Measurements from ENCODE around the gene PLAC8. TPM values are rescaled to one million over a fixed set of nuclear protein-coding genes. Genes with fewer than 3 reads are reported as not detected.
A peak's percentile ranks its signal among the peaks of the same experiment; 100 is the strongest.

PLAC8 gene
- total RNA-seq, 4 donors from 2014 or later: 27.3 to 569 (median 401) TPM

DNA sequence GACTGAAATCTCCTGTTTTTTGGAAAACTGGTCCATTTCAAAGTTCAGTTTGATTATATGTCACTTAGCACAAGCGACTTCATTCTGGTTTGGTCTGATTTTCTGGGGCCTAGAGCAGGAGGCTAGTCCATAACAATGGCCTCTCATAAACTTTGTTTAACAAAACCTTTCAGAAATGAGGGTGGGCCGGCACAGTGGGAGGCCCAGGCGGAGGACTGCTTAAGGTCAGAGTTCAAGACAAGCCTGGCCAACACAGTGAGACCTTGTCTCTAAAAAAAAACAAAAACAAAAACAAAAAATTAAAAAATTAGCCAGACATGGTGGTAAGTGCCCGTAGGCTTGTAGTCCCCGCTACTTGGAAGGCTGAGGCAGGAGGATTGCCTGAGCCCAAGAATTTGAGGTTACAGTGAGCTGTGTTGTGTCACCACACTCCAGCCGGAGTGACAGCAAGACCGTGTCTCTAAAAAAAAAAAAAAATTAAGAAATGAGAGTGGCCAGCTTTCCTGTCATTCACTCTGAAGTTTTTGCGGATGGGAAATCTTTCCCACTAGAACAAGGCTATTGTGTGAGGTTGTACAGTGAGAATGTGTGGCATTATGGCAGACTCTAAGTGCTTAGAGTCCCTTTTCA, 1.2 kb upstream of the PLAC8 start:
- in situ Hi-C loops (cut with MboI; ENCODE audit: low pct_ligation_motif_present in 1 of 4, low pct_unique_long_range_greater_than_20kb in 1 of 4, low sequenced_read_pairs in 3 of 4) (loop anchor here in 1 of 4 donors (25.0 kb wide), 1 partner anchor 522 kb away; no protein-coding TSS in a partner anchor), intact Hi-C loops (cut with DNase I; ENCODE audit: low total_unique reads) (no loop called here)
- DNase-seq: no peak
- TF ChIP-seq, protein P1, sequence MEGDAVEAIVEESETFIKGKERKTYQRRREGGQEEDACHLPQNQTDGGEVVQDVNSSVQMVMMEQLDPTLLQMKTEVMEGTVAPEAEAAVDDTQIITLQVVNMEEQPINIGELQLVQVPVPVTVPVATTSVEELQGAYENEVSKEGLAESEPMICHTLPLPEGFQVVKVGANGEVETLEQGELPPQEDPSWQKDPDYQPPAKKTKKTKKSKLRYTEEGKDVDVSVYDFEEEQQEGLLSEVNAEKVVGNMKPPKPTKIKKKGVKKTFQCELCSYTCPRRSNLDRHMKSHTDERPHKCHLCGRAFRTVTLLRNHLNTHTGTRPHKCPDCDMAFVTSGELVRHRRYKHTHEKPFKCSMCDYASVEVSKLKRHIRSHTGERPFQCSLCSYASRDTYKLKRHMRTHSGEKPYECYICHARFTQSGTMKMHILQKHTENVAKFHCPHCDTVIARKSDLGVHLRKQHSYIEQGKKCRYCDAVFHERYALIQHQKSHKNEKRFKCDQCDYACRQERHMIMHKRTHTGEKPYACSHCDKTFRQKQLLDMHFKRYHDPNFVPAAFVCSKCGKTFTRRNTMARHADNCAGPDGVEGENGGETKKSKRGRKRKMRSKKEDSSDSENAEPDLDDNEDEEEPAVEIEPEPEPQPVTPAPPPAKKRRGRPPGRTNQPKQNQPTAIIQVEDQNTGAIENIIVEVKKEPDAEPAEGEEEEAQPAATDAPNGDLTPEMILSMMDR (IDR thresholded peaks at IDR 0.05): no peak
- TF ChIP-seq EP300 (IDR thresholded peaks at IDR 0.05; ENCODE audit: low read depth) (no peak), POLR2A (IDR thresholded peaks at IDR 0.05) (no peak)
- no peaks in the 10 kb centered on the region for H3K36me3 ChIP-seq
- no peak overlapping the region for H3K4me3 ChIP-seq
- H3K27ac ChIP-seq: peak overlapping the region in 2 of 4 donors; percentile 59 to 87
- H3K27me3 ChIP-seq: no peaks in the 10 kb centered on the region
- H3K9me3 ChIP-seq: no peaks in the 10 kb centered on the region
- peaks cover 0 to 24% (median 14%) of the 10 kb centered on the region in 4 donors for H3K4me1 ChIP-seq
- WGBS, 2 donors (ENCODE audit: low coverage in 1 of 2): 78 to 89% methylated on average over 6 to 8 of the region's 8 CpGs

GRCh38 chr4:83115000-83115399, 471 bp upstream of the PLAC8 start:
- no peak for DNase-seq
- in situ Hi-C loops (cut with MboI; ENCODE audit: low pct_ligation_motif_present in 1 of 4, low pct_unique_long_range_greater_than_20kb in 1 of 4, low sequenced_read_pairs in 3 of 4): loop anchor here in 1 of 4 donors (25.0 kb wide), 1 partner anchor 522 kb away; no protein-coding TSS in a partner anchor

DNA sequence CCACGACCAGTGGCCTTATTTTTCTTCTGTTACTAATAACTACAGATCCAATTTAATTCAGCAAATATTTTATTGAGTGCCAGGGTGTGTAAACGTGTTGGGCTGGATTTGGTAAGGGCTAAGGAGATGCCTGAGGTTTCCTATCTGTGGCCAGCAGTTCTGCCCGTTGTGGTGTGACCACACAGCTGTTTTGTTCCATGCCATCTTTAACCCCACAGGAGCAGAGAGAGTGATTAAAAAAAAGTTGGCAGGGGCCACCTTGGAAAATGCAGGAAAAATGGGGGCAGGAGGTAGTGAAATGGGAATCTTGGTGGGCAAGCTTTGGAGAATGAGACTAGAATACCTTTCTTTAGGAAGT, 1.1 kb downstream of the PLAC8 start:
- intact Hi-C loops (cut with DNase I; ENCODE audit: low total_unique reads) (no loop called here), in situ Hi-C loops (cut with MboI; ENCODE audit: low pct_ligation_motif_present in 1 of 4, low pct_unique_long_range_greater_than_20kb in 1 of 4, low sequenced_read_pairs in 3 of 4) (loop anchor here in 1 of 4 donors (25.0 kb wide), 1 partner anchor 524 kb away; no protein-coding TSS in a partner anchor)
- H3K4me1 ChIP-seq: peaks cover 0 to 42% (median 27%) of the 10 kb centered on the region in 4 donors
- no peak for DNase-seq
- TF ChIP-seq, protein P1 (IDR thresholded peaks at IDR 0.05): no peak
- no peak for TF ChIP-seq POLR2AphosphoS5 (IDR thresholded peaks at IDR 0.05)
- TF ChIP-seq POLR2A (IDR thresholded peaks at IDR 0.05): no peak
- TF ChIP-seq EP300 (IDR thresholded peaks at IDR 0.05; ENCODE audit: low read depth): no peak
- peak overlapping the region in 2 of 4 donors; percentile 35 to 64 for H3K4me3 ChIP-seq
- WGBS, 2 donors (ENCODE audit: low coverage in 1 of 2): 51 to 59% methylated on average over 3 of the region's 3 CpGs
- H3K9me3 ChIP-seq: no peaks in the 10 kb centered on the region
- H3K36me3 ChIP-seq: no peaks in the 10 kb centered on the region
- H3K27me3 ChIP-seq: no peaks in the 10 kb centered on the region
- H3K27ac ChIP-seq: peak overlapping the region; percentile 81 to 93 (median 88)

More at GRCh38 chr4:83115000-83115399, 471 bp upstream of the PLAC8 start:
- peak overlapping the region in 1 of 4 donors; percentile 64 for H3K4me3 ChIP-seq
- no peaks in the 10 kb centered on the region for H3K9me3 ChIP-seq
- H3K27ac ChIP-seq: peak overlapping the region; percentile 59 to 89 (median 84)
- H3K36me3 ChIP-seq: no peaks in the 10 kb centered on the region
- H3K4me1 ChIP-seq: peaks cover 0 to 30% (median 20%) of the 10 kb centered on the region in 4 donors
- no peak for TF ChIP-seq POLR2AphosphoS5 (IDR thresholded peaks at IDR 0.05)
- TF ChIP-seq, protein P1 (IDR thresholded peaks at IDR 0.05): no peak
- intact Hi-C loops (cut with DNase I; ENCODE audit: low total_unique reads): no loop called here
- H3K27me3 ChIP-seq: no peaks in the 10 kb centered on the region

- DNase-seq: peak; percentile 26
- Histone ChIP-seq H3K4me1 (peaks cover 0 to 42% (median 27%) of the 10 kb centered on the region in 4 donors), H3K27ac (peak overlapping the region; percentile 81 to 93 (median 88)), H3K27me3 (no peaks in the 10 kb centered on the region), H3K36me3 (no peaks in the 10 kb centered on the region), H3K4me3 (peak overlapping the region in 2 of 4 donors; percentile 35 to 64), H3K9me3 (no peaks in the 10 kb centered on the region)
- TF ChIP-seq POLR2AphosphoS5 (IDR thresholded peaks at IDR 0.05): peak in 1 of 3 donors; percentile 51
- TF ChIP-seq EP300 (IDR thresholded peaks at IDR 0.05; ENCODE audit: low read depth): no peak
- intact Hi-C loops (cut with DNase I; ENCODE audit: low total_unique reads) (no loop called here), in situ Hi-C loops (cut with MboI; ENCODE audit: low pct_ligation_motif_present in 1 of 4, low pct_unique_long_range_greater_than_20kb in 1 of 4, low sequenced_read_pairs in 3 of 4) (loop anchor here in 1 of 4 donors (25.0 kb wide), 1 partner anchor 524 kb away; no protein-coding TSS in a partner anchor)
- 79 to 82% methylated on average over 4 to 16 of the region's 16 CpGs for WGBS, 2 donors (ENCODE audit: low coverage in 1 of 2)
These were observed 1.7 kb downstream of the PLAC8 start for GRCh38 chr4:83112678-83113428.

Data from transverse colon (tissue), 4 donors.